ENCODE results near the gene SIAH3.

DNA sequence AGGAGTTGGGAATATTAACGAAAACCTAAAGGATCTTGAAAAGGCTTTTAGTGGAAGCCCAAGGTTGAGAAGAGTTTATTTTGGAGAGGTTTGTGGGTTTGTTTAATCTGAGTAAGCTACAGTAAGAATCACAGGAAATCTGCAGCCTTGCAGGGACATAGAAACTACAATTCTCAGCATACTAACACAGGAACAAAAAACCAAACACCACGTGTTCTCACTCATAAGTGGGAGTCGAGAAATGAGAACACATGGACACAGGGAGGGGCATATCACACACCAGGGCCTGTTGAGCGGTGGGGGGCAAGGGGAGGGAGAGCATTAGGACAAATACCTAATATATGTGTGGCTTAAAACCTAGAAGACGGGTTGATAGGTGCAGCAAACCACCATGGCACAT, 8.7 kb upstream of the SIAH3 start:
- TF ChIP-seq CTCF (optimal IDR thresholded peaks at IDR 0.05 in 1 of 3, IDR thresholded peaks at IDR 0.05 in 1 of 3, conservative IDR thresholded peaks at IDR 0.05 in 1 of 3; ENCODE audit: extremely low read depth in 1 of 3, insufficient read depth in 2 of 3, low read length in 3 of 3) (no peak), EZH2 (IDR thresholded peaks at IDR 0.05; ENCODE audit: low read length) (no peak)
